DMS53 treated with DMSO at 0.1 percent for 48 hours (cell line): Measurements from ENCODE around the gene RHBDL3.
"Not testable (repeated sequence)": the region's sequence is repeated elsewhere in the genome, so short reads cannot be mapped to it uniquely, and the experiment has no call there.

Experiments
- DNase-seq: peaks from one replicate; lab custom pipeline; 2025; ENCODE audit not compliant: unreplicated experiment; lab: John Stamatoyannopoulos, UW

RHBDL3 gene, protein sequence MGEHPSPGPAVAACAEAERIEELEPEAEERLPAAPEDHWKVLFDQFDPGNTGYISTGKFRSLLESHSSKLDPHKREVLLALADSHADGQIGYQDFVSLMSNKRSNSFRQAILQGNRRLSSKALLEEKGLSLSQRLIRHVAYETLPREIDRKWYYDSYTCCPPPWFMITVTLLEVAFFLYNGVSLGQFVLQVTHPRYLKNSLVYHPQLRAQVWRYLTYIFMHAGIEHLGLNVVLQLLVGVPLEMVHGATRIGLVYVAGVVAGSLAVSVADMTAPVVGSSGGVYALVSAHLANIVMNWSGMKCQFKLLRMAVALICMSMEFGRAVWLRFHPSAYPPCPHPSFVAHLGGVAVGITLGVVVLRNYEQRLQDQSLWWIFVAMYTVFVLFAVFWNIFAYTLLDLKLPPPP

DNA sequence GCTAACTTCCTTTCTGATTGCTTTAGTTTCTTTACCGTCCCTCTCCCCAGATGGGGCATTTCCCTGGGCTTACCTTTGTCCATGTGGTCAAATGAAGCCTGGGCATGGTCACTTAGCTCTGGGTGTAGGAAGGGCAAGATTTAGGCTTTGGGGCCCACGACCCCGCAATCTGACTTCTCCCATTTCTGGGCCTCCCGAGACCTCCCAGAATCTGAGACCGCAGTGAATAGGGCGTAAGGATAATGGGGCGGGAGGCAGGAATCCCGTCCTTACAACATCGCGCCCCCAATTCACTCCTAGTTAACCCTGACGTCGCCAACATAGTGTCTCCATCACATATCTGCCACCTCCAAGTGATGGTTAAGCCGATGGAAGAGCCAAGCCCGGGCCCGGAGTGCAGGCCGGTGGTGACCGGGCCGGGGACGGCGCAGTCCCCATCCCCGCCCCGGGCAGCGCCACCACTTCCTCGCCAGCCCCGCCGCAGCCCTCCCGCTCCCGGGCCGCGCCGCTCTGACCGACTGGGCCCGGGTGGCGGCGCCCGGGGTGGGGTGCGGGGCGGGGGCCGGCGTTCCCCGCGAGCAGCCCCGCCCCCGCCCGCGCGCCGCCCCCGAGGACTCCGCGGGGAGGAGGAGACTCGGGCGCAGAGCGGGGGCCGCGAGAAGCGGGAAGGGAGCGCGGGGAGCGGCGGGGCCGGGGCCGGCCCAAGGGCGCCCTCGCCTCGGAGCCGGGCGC, at the start of gene RHBDL3:
Gene RHBDL3, plus strand, starts transcription at position 641 of the 732 bp plus-strand sequence. CDS start 358 bp downstream, outside the sequence.
- no peak for DNase-seq

DNA sequence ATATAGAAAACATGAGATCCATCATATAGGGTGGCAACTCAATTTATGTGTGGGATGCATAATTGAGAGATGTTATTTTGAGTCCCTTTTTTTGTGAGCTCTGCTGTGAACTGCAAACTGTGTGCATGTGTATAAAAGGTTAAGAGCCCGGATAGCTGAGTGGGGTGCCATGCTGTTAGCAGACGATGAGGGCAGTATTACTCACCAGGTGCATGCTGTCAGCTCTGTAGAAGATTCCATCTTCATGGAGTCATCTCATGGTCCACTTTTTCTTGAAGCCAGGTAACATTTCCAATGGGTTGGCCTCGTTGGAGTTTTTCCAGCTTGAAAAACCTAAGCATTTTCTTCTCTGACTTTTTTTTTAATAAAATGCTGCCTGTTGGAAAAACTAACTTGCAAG, 43.0 kb upstream of the RHBDL3 start:
- no peak for DNase-seq

DNA sequence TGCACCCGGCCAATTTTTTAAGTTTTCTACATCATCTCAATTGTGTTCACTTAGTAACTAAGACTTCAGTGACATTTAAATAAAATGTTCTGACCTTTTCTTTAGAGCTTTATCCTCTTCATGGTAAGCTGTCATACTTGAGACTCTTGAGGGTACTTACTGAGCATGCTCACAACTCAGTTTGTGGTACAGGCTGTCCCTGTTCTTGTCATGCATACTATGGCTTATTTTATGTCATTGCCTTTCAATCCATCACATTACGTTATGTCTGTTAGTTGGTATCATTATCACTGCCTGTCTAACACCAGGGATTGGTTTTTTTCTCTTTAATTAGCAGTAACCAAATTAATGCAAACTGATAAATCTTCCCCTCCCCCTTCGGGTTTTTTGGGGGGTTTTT, 41.9 kb upstream of the RHBDL3 start:
- DNase-seq: no peak

DNA sequence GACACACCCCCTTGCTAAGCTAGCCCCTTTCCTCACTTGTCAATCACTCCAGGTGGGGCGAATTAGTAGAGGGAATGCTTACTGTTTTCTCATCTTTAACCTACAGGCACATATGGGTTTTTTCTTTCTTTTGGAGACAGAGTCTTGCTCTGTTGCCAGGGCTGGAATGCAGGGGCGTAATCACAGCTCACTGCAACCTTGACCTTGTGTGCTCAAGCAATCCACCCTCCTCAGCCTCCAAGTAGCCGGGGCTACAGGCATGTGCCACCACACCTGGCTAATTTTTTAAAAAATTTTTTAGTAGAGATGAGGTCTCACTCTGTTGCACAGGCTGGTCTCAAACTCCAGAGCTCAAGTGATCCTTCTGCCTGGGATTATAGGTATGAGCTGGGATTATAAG, 38.7 kb upstream of the RHBDL3 start:
- DNase-seq: no peak

DNA sequence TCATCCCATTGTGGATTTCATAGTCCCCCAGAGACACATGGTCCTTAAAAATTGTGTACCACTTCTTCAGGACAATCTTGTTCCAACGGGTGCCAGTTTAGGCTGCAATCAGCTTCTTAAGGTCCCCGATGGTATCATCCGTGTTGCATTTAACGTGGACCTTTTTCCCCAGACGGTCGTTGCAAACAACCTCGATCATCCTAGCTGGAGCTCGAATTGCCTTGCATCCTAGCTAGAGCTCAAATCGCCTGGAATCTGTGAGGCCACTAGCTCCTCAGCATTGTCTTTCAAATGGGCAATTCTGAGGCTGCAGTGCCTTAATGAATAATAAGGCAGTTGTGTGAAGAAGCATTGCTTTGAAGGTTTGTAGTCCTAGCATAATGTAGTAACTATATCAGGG, 37.7 kb upstream of the RHBDL3 start:
- DNase-seq: no peak

DNA sequence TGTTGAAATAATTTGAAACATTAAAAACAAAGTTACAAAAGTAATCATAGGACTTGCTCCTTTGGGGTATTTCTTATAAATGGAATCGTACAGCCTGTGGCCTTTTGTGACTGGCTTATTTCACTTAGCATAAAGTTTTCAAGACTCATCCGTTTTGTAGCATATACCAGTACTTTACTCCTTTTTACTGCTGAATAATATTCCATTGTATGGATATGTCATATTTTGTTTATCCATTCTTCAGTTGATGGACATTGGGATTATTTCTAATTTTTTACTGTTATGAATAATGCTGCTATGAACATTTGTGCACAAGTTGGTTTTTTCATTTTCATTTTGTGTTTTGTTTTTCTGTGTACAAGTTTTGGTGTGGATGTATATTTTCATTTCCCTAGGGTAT, 30.0 kb upstream of the RHBDL3 start:
- no peak for DNase-seq

DNA sequence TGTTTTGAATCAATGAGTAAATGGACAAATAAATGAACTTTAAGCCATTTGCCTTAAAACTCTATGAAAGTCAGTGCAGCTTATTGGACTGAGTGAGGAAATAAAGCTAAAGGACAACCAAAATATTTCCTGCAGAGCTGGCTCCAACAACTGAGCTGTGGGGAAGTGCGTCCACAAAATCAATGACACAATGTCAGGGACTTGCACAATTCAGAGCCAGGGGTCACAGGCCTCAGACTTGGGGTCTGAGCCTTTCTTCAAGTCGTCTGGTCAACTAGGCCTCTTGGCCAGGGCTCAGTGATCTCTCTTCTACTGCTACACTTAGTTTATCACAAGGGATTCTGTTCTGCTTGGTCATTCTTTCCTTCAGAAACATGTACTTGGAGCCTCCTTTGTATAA, 26.2 kb upstream of the RHBDL3 start:
- no peak for DNase-seq

DNA sequence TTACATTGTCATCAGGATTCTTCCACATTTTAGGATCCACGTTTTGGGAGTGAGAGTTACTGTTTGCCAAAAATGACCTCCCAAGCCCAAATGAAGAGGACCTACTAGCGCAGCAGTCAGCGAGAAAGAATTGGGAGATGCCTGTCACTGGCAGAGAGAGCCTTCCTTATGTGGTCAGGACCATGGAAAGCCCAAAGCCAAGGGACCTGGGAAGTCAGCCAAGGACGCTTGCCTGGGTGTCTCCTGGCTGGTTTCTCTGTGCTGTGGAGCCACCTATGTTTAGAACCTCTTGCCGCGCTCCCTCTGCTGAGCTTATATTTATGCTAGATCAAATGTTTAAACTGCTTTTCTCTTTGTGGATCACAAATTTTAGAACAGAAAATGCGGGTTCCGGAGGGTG, 24.9 kb upstream of the RHBDL3 start:
- DNase-seq: no peak

DNA sequence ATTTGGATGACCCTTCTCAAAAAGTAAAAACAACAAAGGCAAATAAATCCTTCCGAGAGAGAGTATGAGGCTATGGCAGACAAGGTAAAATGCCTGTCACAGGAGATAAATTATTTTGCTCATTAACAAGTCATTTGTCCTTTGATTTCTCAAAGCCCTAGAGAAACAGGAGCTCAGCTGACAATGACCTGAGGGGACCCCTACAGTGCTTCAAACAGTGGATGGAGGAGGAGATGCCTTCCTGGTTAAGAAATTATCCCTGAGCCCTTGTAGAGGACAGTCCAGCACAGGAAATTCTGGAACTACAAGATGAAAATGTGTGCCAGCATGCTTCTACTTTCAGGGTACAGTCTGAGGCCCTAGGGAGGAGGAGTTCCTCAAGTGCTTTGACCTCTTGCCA, 24.0 kb upstream of the RHBDL3 start:
- no peak for DNase-seq

DNA sequence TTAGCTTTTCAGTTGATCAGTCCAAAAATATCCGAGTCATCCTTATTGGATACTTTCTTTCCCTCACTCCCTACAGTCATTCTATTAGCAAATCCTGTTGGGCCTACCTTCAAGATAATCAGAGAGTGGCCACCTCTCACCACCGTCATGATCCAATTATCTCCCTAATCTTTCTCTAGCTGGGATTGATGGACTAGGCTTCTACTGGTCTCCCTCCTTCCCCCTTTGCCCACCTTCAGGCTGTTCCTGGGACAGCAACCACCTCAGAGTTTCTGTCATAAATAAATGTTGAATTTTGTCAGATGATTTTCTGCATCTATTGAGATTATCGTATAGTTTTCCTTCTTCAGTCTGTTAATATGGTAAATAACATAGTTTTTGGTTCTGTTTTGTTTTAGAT, 16.2 kb upstream of the RHBDL3 start:
- no peak for DNase-seq

DNA sequence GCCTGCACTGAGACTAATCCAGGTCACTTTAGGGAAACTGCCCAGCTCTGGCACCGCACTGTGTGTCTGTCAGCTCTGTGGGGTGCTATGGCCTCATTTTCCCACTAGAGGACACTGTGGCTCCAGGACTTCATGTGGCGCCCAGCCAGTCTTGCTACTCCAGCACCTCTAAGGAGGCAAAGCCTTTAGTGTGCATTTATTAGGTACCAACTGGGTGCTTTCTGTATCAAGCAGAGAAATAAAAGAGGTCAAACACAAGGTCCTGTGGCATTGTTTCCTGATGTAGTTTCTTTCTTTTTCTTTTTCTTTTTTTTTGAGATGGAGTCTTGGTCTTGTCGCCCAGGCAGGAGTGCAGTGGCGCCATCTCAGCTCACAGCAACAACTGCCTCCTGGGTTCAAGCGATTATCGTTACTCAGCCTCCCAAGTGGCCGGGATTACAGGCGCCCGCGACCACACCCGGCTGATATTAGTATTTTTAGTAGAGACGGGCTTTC, 12.5 kb upstream of the RHBDL3 start:
- DNase-seq: peak; percentile 49

DNA sequence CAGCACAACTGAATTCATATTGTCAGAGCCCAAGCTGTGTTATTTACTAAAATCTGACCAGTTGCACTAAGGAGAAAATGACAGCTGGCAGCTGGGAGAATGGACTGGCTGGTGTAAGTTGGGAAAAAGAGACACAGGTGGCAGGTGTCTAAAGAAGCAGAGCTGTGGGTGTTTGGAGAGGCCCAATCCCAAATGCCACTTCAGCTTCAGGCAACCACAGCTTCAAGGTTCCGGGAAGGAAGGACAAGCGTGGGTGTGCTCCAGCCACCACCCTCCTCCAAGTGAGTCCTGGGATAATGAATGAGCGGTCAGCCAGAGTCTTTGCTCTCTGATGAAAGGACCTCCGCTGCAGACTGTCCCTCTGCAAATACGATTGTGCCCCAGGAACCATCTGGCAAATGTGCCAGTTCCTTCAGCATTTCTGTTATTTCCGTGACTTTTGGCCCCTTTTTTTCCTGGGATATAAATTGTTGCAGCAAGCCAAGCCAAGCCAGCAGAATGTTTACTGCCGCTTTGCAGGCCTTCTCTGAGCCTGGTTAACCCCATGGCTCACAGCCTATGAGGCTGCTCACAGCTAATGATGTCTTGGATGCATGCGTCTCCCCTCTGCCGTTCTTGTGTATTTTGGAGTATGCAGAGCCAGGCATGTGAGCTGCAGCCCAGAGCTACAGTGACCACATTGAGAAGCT, 9.5 kb upstream of the RHBDL3 start:
- DNase-seq: no peak

DNA sequence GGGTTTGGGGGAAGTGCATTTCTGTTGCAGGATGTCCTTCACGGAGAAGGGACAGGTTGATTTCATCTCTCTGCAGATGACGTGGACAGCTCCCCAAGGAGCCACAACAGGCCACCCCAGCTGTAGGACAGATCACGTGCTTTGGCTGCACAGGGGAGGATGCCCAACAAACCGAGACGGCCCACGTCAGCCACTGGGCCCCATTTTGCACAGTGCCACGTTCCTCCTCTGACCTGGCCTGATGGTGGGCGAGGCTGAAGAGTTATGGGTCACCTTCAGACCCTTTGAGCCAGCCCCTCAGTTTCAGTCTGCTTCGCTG, 9.0 kb upstream of the RHBDL3 start:
- no peak for DNase-seq

DNA sequence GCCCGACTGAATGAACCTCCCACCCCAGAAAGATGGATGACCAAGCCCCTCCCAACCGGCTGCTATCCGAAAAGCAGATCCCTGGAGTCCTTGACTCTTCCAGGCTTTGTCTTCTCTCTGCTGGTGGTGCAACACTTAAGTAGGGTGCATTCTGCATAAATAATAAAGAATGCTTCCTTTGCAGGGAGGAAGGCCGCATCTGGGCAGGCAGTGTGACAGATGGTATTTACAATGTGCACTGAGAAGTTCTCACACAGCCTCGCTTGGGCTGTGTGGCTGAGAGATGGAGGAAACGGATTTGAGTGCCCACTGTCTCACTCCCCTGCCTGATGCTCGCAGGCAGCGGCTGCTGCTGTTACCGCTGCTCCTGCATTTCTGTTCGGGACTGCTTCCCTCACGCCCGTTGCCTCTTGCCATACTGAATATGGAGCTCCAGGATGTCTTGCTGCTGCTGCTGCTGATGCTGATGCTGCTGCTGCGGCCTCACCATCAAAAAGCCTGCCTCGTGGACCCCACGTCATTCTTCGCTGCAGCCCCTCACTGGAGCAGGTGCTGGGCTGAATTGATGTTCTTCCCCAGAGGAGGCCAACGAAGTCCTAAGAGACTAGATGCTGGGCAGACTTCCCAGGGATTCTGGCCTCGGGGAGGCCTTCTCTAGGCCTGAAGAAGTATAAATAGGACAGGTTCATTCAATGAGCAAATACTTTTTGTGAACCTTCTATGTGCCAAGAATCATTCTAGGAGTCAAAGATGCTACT, 7.1 kb upstream of the RHBDL3 start:
- DNase-seq: no peak

DNA sequence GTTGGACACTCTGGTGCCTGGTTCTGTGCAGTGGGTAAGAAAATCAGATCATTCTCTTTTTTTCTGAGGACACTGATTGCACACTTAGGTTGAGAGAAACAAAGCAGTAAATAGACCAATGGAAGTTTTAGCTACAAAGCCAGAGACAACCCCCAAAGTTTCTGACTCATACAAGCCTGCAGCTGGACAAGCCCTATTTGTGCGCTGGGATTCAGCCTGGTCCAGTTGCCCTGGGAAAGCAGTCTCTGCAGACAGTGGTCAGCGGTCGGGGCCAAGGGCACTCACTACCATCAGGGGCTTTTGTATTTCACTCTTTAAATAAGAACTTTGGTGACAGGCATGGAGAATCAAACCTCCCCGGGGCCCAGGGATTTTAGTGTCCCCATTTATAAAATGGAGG, 6.0 kb upstream of the RHBDL3 start:
- no peak for DNase-seq

DNA sequence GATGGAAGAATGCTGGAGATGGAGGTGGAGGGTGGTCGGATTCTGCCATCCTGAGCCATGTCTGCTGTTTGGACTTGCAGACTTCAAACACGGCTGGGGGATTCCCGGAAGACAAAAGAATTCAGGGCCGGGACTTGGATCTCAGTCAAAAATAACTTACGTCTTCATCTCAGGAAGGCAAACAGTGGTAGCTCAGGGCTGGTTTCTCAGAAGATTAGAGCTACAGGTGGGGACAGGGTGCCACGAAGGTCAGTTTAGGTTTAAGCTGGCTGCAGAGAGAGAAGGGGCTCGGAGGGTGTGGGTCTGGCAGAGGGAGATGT, 4.3 kb upstream of the RHBDL3 start:
- DNase-seq: no peak

DNA sequence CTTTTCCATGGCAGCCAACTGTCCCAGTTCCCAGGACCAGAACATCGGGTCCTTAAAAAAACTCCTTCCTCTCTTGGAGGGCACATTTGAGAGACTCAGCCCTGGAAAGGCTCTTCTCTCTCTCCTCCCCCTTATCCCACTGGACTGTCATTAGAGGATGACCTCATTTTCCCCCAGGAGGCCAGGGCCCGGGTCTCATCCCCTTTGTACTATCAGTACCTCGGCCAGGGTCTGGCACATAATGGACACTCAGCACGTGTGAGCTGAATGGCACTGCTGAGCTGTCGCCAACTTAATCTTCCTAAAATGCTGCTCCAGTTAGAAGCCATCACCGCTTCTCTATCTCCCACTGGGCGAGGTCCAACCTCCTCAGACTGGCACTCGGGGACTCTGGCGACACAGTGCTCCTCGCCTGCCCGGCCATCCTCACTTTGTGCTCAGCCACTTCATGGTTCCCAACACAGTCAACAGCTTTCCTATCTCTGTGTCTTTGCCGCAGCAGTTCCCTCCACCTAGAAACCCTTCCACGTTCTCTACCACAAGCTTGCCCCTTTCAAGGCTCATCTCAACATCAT, 3.6 kb upstream of the RHBDL3 start:
- DNase-seq: no peak

DNA sequence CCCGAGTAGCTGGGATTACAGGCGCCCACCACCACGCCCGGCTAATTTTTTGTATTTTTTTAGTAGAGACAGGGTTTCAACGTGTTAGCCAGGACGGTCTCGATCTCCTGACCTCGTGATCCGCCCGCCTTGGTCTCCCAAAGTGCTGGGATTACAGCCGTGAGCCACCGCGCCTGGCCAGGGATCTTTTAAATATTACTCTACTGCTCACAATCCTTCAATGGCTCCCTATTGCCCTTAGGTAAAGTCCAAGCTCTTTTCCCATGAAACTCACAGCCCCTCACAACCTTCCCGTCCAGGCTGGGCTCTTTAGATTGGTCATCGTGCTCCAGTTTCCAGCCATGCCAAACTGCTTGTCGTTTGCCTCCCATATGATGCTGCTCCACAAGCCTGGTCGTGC, 2.1 kb upstream of the RHBDL3 start:
- DNase-seq: not testable (repeated sequence)

DNA sequence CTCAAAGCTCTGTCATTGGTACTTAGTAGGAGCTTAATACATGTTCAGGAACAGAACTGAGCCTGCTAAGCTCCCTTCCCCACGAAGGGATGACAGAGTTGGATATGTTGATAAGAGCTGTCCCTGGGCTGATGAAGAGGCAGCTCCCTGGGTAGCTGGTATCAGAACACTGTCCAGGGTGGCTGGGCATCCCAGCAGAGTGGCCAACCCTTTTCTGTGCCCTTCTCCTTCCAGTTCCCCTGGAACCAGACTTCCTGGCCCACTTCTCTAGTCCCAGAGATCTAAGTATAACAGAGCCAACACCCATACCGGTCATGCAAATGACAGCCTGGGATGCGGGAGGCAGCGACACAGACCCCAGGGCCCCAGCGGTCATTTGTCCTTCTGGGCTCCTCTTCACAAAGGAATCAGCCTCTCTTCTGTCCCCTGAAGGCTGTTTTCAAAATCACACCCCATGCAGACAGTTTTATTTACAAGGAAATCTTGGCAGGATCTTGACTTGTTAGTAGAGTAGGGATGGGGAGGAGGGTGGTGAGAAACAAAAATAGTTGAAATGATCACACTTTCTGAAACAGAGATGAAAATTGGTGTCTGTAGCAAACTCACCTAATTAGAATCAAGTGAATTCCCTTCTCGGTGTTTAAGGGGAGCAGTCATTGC, 1.4 kb upstream of the RHBDL3 start:
- DNase-seq: no peak

DNA sequence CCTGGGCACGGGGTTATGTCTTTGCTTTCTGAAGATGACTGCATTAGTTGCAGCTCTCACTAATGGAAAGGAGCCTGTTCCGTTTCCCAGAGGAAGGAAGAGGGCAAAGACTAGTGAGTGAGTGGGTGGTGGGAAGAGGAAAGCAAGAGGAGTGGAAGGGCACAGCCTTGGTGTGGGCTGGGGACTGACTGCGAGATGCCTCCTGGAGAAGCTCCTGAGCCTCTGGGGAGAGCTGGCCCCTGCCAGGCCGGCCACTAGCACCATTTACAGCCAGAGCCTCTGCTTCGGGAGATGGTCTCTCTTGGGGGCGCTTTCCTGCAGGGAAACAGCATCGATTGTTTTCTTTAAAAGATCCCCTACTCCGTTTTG, 825 bp upstream of the RHBDL3 start:
- no peak for DNase-seq

DNA sequence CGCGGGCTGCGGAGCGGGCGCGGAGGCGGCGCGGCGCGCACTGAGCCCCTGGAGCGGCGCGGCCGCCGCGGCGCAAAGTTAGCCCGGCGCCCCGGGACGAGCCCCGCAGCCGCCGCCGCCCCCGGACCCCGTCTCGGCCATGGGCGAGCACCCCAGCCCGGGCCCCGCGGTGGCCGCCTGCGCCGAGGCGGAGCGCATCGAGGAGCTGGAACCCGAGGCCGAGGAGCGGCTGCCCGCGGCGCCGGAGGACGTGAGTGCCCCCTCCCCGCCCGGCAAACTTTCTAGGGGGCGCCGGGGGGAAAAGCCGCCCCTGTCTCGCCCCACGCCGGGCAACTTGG, 388 bp downstream of the RHBDL3 start:
- no peak for DNase-seq
